Measurements from ENCODE around the gene LRRC28.

DNA sequence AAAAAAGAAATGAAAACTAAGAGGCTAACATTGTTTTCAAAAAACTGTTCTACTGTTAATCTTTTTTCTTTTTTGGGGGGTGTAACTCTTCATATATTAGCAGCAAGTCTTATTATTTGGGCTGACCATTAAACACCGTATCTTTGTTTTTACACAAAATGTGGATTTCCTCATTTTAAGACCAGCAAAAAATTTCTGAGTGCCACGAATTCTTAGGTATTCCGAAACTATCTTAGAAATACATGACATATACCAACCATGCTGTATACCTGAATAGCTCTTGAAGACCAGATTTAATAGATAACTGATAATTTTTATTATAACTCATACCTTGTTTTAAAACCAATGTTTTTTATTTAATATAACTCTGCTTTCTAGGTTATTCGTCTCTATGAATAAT is 1.3 kb upstream of the LRRC28 start:
- TF ChIP-seq, protein P1, sequence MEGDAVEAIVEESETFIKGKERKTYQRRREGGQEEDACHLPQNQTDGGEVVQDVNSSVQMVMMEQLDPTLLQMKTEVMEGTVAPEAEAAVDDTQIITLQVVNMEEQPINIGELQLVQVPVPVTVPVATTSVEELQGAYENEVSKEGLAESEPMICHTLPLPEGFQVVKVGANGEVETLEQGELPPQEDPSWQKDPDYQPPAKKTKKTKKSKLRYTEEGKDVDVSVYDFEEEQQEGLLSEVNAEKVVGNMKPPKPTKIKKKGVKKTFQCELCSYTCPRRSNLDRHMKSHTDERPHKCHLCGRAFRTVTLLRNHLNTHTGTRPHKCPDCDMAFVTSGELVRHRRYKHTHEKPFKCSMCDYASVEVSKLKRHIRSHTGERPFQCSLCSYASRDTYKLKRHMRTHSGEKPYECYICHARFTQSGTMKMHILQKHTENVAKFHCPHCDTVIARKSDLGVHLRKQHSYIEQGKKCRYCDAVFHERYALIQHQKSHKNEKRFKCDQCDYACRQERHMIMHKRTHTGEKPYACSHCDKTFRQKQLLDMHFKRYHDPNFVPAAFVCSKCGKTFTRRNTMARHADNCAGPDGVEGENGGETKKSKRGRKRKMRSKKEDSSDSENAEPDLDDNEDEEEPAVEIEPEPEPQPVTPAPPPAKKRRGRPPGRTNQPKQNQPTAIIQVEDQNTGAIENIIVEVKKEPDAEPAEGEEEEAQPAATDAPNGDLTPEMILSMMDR (IDR thresholded peaks at IDR 0.05 in 2 of 3, conservative IDR thresholded peaks at IDR 0.05 in 1 of 3; ENCODE audit: insufficient read depth in 2 of 3, low read depth in 1 of 3, low read length in 3 of 3) = no peak
- no peak for TF ChIP-seq CREB1 (IDR thresholded peaks at IDR 0.05)
- TF ChIP-seq CREB1 (CRISPR knock-in tag; IDR thresholded peaks at IDR 0.05) = no peak

All from K562 (cell line).